GDM1 (cell line): ENCODE measurements around the gene POPDC3.
"Not testable (repeated sequence)": the region's sequence is repeated elsewhere in the genome, so short reads cannot be mapped to it uniquely, and the experiment has no call there.

ENCODE experiments used
- DNase-seq: peaks from one replicate; lab custom pipeline; 2025; lab: John Stamatoyannopoulos, UW

The POPDC3 gene, protein sequence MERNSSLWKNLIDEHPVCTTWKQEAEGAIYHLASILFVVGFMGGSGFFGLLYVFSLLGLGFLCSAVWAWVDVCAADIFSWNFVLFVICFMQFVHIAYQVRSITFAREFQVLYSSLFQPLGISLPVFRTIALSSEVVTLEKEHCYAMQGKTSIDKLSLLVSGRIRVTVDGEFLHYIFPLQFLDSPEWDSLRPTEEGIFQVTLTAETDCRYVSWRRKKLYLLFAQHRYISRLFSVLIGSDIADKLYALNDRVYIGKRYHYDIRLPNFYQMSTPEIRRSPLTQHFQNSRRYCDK

DNA sequence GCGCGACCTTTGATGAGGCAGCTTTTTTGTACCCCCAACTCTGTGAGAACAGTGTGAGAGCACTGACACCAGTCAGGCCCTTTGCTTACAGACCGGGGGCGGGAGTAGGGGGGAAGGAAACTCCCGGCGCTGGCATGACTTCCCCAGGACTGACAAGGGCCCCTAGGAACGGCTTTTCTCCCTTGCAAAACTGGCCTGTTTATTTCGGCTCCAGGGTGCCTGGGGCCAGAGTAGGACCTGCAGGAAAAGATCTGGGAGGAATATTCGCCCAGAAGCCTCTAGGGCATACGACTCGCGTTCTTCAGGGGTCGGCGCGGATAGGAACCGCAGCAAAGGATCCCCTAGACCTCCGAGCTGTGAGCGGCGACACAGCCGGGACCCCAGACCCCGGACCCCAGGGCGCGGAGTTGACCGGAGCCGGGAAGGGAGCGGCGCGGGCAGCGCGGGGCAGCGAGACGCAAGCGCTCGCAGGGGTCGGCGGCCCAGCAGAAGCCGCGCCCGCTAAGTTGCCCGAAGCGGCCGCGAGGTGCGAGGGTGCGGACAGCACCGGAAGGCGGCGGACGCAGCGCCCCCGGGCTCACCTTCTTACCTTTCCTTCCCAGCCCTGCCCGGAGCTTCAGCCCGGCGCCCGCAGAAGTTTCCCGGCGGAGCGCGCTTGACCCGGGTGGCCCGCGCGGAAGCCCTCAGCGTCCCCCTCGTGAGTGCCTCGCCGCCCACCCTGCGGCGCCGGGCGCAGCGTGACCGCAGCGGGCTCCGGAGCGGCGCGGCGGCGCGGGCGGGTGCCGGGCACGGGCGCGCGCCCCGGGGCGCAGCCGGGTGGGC, at the start of gene POPDC3:
Gene POPDC3 (minus strand): TSS at position 771 of the 822 bp plus-strand sequence. CDS start 18,105 bp downstream, outside the sequence.
- DNase-seq: no peak

DNA sequence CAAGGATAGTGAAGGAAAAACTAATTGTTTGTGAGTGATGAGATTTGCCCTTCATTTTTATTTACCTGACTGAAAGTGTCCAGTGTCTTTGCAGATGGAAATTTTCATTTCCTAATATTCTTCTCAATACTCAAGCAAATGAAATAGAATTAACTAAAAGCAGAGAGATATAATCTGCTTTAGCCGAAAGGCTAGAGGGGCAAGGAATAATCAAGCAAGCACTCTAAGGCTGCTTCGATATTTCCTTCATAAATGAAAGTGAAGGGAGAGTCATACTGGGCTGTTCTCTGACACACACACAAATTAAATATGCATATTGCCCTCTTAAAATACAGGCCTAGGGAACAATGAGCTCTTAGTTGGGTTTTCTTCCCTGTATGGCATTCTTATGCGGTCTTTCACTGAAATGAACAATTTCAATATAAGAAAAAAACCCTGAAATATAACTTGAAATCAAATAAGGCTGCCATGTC, 47.5 kb upstream of the POPDC3 start:
- no peak for DNase-seq

DNA sequence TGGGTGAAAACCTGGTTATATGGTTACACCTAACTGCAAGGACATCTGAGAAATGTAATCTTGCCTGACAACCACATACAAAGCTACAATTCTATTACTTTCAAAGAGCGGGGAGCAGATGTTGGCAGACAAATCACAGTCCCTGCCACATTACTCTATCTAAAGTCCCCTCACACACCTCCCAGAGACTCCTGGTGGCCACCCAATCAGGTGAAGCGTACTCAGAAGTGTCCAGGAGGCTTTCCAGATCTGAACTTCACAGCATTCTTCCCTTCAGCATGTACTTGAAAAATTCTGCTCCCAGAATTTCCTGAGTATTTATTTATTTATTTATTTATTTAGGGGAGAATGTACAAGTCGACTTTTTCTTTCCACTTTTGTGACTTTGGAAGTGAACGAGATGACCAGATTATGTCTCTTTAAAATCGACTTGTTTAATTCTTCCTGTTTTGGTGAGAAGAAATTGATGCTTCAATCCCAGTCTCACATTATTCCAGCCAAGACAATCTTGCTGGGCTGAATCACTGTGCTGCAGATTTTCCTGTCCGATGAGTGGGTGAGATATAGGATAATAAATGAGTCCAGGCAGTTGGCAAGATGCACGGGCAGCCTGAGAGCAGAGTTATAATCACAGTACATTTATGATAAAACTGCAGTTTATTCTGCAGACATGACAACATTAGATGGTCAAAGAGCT, 46.9 kb upstream of the POPDC3 start:
- no peak for DNase-seq

DNA sequence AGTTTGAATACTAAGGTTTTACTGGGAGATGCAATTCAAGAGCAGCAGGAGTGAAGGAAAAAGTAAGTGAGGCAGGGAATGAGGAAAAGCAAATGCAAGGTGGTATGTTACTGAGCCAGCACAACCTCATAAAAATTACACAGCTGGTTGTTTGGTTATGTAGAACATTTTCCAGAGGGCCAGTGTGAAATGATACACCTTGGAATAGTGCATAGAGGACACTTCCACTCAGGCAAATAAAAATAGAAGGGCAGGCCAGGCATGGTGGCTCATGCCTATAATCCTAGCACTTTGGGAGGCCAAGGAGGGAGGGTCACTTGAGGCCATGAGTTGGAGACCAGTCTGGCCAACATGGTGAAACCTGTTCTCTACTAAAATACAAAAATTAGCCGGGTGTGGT, 43.4 kb upstream of the POPDC3 start:
- no peak for DNase-seq

DNA sequence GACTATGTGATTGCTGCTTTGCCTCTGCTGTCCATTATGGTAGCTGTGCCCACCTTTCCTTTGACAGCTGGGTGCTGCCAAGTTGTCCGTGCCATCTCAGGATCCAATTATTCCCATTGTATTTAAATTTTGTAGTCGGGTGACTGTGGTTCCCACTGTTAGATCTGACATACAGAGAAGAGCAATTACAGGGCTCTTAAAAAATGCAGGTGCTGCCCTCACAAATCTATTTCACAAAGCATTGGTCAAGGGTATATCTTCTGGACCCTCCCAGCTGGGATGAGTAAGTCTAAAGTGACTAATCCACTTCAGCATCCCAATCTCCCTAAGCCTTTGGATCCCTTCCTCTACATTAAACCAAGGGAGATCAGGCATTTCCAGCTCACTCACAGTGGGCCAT, 41.4 kb upstream of the POPDC3 start:
- DNase-seq: not testable (repeated sequence)

DNA sequence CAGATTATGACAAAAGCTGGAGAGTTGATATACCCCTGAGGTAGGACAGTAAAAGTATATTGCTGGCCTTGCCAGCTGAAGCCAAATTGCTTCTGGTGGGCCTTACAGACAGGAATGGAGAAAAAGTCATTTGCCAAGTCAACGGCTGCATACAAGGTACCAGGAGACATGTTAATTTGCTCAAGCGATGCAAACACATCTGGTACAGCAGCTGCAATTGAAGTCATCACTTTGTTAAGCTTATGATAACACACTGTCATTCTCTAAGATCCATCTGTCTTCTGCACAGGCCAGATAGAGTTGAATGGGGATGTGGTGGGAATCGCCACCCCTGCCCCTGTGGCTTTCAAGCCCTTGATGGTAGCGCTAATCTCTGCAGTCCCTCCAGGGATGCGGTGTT, 40.4 kb upstream of the POPDC3 start:
- DNase-seq: no peak

DNA sequence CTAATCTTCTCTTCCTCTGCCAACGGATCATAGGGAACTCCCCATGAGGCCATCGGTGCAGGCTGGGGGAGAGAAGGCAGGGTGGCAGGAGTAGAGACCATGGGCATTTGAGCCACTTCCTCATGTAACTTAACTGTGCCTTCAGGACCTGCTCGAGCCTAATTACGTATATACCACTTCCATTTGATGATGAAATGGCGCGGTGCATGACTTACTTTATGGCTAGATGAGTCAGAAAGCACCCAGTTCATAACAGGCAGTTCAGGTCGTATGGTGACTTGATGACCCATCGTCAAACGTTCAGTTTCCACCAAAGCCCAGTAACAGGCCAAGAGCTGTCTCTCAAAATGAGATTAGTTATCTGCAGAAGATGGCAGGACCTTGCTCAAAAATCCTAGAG, 39.4 kb upstream of the POPDC3 start:
- DNase-seq: not testable (repeated sequence)

DNA sequence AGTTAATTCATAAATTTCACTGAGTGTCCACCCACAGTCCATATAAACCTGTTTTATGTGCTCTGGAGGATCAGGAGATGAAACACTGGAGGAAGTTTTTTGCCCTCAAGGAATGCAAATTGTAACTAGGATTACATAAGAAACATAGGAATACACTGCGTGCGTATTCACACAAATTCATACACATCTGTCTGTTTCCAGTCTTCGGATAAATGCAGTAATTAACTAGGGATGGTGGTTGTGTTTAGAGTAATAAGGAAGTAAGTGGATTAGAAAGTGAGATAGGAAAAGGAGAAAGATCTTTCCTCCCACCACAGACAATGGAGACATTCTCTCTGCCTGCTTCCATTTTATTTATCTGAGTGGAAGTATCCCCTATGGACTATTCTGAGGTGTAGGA, 35.7 kb upstream of the POPDC3 start:
- DNase-seq: no peak

DNA sequence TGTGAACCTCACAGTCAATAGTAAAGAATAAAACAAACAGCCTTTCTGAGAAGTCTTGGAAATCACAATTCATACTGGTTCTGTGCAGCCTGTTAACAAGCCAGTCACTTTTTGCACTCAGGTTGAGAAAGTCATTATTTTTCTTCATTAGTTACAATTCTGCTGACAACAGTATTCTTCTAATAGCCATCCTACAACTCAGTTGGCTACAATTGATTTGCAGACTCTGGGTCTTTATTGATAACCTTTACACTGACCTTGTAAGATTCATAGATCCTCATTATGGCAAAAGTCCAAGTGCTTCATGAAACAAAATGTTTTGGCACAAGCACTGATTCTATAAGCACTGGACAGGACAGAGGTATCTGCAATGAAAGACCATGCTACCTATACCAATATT, 34.9 kb upstream of the POPDC3 start:
- no peak for DNase-seq

DNA sequence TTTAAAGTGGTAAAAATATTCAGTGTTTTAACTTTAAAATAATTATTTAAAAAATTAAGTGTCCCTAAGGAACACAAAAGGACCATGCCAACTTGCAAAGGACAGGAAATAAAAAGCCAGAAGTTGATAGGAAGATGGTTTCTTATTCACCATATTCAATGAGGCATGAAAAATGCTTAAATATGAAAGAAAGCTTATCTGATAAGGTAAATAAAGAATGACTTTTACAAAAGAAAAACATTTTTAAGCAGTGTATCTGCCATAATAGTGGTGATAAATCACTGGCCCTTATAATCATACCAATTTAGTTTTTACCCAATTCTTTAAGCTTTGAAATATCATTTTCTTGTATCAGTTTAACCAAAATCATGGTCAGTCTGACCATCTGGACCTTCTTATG, 33.5 kb upstream of the POPDC3 start:
- DNase-seq: no peak

DNA sequence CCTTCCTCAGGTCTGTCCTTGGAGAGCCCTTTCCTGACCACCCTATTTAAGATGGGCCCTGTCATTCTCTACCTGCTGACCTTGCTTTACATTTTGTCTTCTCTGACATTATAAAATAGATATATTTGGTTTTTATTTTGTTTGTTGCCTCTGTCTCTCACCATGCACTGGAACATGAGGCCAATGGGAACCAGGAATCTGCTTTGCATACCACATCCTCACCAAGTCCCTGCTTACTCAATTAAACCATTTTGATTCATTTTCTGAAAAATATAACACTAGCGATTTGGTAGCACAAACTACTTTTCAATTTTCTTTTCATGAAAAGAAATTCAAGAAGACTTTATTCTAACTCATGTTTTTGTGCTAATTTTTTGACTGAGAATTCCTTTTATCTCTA, 32.8 kb upstream of the POPDC3 start:
- DNase-seq: no peak

DNA sequence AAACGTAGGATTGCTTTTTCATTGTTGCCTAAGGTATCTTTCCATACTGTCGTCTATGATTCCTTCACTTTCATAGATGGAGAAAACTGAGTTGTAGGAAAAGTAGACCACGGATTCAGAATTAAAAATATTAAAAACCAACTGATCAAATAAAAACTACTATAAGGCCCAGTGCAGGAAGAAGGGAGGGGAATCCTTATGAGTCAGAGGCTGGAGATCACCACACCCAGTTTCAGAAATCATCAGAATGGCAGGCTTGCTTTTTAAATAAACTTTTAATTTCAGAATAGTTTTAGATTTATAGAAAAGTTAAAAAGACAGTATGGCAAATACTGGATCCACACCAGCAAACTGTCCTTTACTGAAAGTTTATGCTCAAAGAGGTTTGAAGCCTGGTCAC, 32.0 kb upstream of the POPDC3 start:
- DNase-seq: no peak

DNA sequence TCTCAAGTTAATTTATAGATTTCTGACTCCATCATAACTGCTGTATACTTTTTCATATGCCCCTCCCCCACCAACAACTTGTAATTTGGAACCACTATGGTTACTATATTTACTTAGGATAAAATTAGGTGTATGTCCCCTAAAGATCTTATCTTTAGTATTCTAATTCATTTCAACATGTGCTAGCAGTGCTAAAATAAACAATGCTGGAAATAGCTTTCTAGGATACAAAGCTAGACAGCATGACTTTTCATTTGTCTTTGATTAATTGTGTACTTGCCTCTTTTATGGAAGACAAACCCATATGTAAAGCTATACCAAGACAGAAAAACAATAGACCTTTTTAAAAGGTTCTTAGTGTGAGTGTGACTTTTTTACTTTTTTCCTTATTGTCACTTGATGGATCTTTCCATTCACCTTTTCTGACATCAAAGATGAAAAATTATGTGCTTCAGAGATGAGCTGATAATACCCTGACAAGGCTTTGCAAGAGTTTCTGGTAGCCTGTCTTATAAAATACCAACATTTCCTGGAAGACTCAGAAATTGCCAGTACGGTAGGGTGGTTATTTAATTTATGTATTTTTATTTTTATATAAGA, 31.2 kb upstream of the POPDC3 start:
- DNase-seq: no peak

DNA sequence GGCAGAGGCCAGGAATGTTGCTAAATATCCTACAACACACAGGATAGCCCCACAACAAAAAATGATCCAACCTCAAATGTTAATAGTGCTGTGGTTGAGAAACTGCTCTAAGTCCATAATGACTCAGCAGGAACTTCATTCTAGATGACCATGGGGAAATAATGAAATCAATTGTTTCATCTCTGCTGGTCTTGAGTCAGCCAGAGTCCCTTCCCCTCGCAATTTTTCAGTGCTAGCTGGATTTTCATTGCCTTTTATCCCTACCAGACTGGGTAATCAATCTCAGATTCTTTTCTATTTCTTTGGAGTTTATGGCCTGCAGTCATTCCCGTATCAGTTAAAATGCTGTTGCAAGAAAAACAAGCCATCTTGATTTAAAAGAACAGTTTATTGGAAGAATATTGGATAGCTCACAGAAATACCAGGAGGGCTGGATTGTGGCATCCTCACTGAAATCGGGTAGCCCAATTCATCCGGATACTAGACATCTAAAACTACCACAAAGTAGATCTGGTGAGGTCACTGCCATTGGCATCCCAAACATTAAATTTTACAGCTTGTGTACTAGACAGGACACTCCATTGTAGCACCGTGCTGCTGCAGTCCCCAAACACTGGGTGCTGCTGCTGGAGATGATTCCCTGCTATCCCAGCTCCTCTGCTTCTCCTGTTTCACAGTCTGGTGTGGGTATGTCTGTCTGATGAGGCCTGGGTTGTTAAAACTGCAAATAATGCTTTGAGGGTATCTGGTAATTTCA, 30.3 kb upstream of the POPDC3 start:
- DNase-seq: no peak

DNA sequence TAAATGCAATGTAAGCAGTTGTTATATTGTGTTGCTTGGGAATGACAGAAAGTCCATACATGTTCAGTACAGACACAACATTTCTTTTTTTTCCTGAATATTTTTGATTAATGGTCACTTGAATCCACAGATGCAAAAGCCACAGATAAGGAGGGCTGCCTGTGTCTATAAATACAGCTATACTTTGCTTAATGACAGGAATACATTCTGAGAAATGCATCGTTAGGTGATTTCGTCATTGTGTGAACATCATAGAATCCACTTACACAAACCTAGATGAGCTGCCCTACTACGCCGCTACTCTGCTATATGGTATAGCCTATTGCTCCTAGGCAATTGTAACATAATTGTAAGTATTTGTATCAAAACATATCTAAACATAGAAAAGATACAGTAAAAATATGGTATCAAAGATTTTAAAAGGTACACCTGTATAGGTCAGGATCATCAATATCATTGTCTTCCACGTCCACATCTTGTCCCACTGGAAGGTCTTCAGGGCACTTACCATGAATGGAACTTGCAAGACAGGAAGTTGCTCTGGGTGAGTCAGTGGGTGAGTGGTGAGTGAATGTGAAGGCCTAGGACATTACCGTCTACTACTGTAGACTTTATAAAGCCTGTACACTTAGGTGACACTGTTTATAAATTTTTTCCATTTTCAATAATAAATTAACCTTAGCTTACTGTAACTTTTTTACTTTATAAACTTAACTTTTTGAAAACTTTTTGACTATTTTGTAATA, 27.9 kb upstream of the POPDC3 start:
- DNase-seq: no peak

DNA sequence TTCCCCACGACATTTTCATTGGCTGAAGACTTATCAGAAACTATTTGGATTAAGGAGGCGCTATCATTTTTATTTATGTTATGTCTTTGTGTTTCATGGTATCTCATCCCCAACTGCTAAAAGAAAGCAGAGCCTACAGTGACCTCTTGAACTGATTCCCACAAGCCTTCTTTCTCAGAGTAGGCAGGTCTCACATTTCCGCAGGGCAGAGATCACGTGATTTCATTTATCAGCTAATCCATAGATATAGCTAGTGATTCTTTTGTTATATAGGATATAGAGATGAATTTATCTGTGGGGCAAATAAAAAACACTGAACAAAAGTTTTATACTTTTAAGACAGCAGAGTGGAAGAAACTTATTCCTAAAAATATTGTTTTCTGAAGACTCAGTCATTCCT, 25.0 kb upstream of the POPDC3 start:
- no peak for DNase-seq

DNA sequence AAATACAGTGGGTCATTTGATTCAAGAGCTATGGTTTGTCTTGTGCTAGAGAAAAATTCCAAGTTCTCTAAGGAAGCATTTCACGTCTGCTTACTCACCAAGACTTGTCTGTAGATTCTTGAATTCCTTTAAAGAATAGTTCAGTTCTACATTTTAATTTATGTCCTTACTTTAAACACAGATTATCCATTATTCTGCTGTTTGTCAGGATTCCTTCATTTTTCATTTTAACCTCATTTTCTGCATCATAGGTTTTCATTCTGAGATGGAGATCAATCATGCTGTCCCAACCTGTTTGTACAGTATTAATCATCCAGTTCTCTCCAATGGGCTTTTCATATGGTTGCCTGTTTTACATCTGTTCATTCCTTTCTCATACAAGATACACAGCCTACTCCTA, 24.5 kb upstream of the POPDC3 start:
- DNase-seq: no peak

DNA sequence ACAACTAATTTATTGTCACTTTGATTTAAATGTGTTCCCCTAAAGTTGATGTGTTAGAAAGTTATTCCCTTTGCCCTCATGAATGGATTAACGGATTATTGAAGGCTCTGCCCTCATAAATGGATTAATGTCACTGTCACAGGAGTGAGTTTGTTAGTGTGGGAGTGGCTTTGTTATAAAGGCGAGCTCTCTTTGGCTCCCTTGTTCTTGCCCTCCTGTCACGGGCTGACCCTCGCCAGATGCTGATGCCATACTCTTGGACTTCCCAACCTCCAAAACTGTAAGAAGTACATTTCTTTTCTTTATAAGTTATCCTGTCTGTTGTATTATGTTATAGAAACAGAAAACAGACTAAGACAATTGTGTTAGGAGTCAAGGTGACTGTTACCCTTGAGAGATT, 22.7 kb upstream of the POPDC3 start:
- DNase-seq: no peak

DNA sequence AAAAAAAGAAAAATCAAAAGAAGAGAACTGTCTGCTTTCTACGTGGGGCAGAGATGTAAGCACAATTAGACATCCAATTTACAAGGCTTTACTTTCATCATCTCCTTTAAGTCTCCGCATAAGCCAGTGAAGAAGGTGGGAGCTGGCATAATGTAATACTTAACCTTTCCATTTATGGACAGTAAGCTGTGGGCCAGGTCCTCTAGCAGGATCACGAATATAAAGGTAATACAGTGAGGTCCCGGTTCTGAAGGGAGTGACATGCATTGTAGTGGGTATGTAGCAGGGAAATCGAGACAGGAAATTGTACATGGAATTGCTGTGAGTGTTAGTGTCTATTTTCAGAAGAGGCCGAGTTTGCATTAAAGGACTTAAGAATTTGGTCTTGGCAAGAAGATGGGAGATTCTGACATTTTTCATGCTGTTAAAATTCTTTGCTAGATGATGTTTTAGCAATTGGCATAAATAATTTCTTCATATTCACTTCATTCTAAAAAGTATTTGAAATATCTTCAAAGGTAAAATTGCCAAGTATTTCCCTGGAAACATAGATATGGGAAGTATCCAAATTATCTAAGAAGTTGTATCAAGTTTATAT, 20.4 kb upstream of the POPDC3 start:
- no peak for DNase-seq

DNA sequence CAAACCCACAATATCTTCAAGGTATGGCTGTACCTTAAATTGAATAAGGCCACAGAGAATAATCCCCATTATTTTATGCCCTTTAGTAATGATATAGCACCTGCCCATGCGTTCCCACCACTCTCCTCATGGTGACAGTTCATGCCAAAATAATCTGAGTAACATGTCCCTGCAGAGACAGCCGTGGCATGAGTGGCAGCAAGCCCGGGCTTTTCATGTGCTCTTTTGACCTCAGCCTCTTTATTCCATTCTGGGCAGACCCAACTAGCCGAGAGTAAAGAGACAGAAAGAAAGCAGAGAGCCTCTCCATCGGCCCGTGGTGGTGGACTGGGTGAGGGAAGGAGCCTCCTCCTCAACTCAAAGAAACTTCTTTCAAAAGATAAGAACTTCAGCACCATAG, 19.9 kb upstream of the POPDC3 start:
- no peak for DNase-seq

DNA sequence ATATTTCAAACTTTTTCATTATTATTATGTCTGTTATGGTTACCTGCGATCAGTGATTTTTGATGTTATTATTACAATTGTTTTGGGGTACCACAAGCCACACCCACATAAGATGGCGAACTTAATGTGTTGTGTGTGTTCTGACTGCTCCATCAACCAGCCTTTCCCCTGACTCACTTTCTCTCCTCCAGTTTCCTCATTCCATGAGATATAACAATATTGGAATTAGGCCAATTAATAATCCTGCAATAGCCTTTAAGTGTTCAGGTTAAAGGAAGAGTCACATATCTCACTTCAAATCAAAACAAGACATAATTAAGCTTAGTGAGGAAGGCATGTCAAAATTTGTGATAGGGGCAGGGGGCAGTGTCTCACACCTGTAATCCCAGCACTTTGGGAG, 16.3 kb upstream of the POPDC3 start:
- DNase-seq: no peak
